NCI-H2107 (cell line): ENCODE data around the gene MSANTD2.

Experiments
- DNase-seq: peaks from one replicate; lab custom pipeline; 2025; lab: John Stamatoyannopoulos, UW

The MSANTD2 gene

GRCh38 chr11:124736736-124737135, 63.5 kb downstream of the MSANTD2 start:
- no peak for DNase-seq

- DNase-seq: no peak
Observed at GRCh38 chr11:124732230-124732629, 68.0 kb downstream of the MSANTD2 start.

- no peak for DNase-seq
Observed at GRCh38 chr11:124729571-124729970, 70.6 kb downstream of the MSANTD2 start.

- DNase-seq: no peak
Observed at GRCh38 chr11:124728134-124728533, 72.1 kb downstream of the MSANTD2 start.

- DNase-seq: no peak
Observed at GRCh38 chr11:124727474-124727873, 72.7 kb downstream of the MSANTD2 start.

- no peak for DNase-seq
Observed at GRCh38 chr11:124725719-124726105, 74.5 kb downstream of the MSANTD2 start.

GRCh38 chr11:124724979-124725718, 75.1 kb downstream of the MSANTD2 start:
- DNase-seq: no peak

- DNase-seq: no peak
Observed at GRCh38 chr11:124722176-124722575, 78.0 kb downstream of the MSANTD2 start.

- no peak for DNase-seq
Observed at GRCh38 chr11:124719534-124719933, 80.7 kb downstream of the MSANTD2 start.

GRCh38 chr11:124718801-124719200, 81.4 kb downstream of the MSANTD2 start:
- DNase-seq: no peak

- DNase-seq: no peak
Observed at GRCh38 chr11:124717786-124718651, 82.2 kb downstream of the MSANTD2 start.

GRCh38 chr11:124717421-124717785, 82.8 kb downstream of the MSANTD2 start:
- no peak for DNase-seq

- no peak for DNase-seq
Observed at GRCh38 chr11:124716591-124716990, 83.6 kb downstream of the MSANTD2 start.
